ENCODE measurements around the gene NASP. TPM values are rescaled to one million over a fixed set of nuclear protein-coding genes. Genes with fewer than 3 reads are reported as not detected.

Gene NASP
- total and polyA plus RNA-seq, 2 of the 13 experiments (the other 11 are each of a cell fraction or from before 2014, with no cell fraction given) = 132 to 256 TPM

GRCh38 chr1:45542591-45542990, 41.2 kb upstream of the NASP start (continued):
- no peak for TF ChIP-seq ZNF18 (CRISPR knock-in tag; IDR thresholded peaks at IDR 0.05; ENCODE audit: insufficient replicate concordance)
- TF ChIP-seq ZNF790 (CRISPR knock-in tag; IDR thresholded peaks at IDR 0.05; ENCODE audit: borderline replicate concordance) = no peak
- no peak for TF ChIP-seq E2F1 (CRISPR knock-in tag; IDR thresholded peaks at IDR 0.05)
- TF ChIP-seq ZNF230 (CRISPR knock-in tag; IDR thresholded peaks at IDR 0.05) = no peak
- no peak for TF ChIP-seq MYPOP (CRISPR knock-in tag; IDR thresholded peaks at IDR 0.05)
- TF ChIP-seq ZNF552 (CRISPR knock-in tag; IDR thresholded peaks at IDR 0.05; ENCODE audit: borderline replicate concordance) = no peak
- TF ChIP-seq RFXAP (CRISPR knock-in tag; IDR thresholded peaks at IDR 0.05; ENCODE audit: borderline replicate concordance) = no peak
- no peak for TF ChIP-seq HNRNPK (IDR thresholded peaks at IDR 0.05; ENCODE audit: low read depth, low read length, poor library complexity, severe bottlenecking)
- TF ChIP-seq HHEX (CRISPR knock-in tag; IDR thresholded peaks at IDR 0.05) = no peak
- no peak for TF ChIP-seq HNRNPH1 (optimal IDR thresholded peaks at IDR 0.05; ENCODE audit: low read depth, low read length)
- TF ChIP-seq PAX8 (CRISPR knock-in tag; IDR thresholded peaks at IDR 0.05; ENCODE audit: borderline replicate concordance) = no peak
- TF ChIP-seq HMGXB4 (CRISPR knock-in tag; IDR thresholded peaks at IDR 0.05; ENCODE audit: borderline replicate concordance in 1 of 2, low read depth in 1 of 2) = peak in 1 of 2 experiments; percentile 19; a peak in 1 of 4 replicates
- no peak for TF ChIP-seq USF2 (IDR thresholded peaks at IDR 0.05; ENCODE audit: low read depth, low read length)
- no peak for TF ChIP-seq USF2 (CRISPR knock-in tag; IDR thresholded peaks at IDR 0.05; ENCODE audit: borderline replicate concordance)
- TF ChIP-seq ZBTB44 (CRISPR knock-in tag; IDR thresholded peaks at IDR 0.05) = no peak
- peak; percentile 39 for TF ChIP-seq SKI (IDR thresholded peaks at IDR 0.05; ENCODE audit: partially characterized antibody)
- 0 out of 2 replicates have a peak, but pooled peaks have one; percentile 30 for TF ChIP-seq SIX4 (CRISPR knock-in tag; IDR thresholded peaks at IDR 0.05)
- no peak for TF ChIP-seq ZNF503 (CRISPR knock-in tag; IDR thresholded peaks at IDR 0.05)

Data from HepG2 (cell line).